Large intestine (tissue), 3 donors: ENCODE data around the gene TBX19. TPM values are rescaled to one million over a fixed set of nuclear protein-coding genes. Genes with fewer than 3 reads are reported as not detected.

Experiments
- DNase-seq, 2 donors: peaks; one replicate each; pipeline versions ENCODE4 v3.0.0 to v3.0.0-alpha.2; 2013
- H3K27ac ChIP-seq: one replicate; pipeline ENCODE4 v1.5.1; 2013; ENCODE audit warnings: low read length
- H3K27me3 ChIP-seq: 2 replicates; pipeline ENCODE4 v1.6.1; 2013; ENCODE audit warnings: low read length; ENCODE audit not compliant: control insufficient read depth, insufficient read depth
- H3K36me3 ChIP-seq: 2 replicates; pipeline ENCODE4 v1.6.1; 2013; ENCODE audit warnings: low read length; ENCODE audit not compliant: control insufficient read depth, insufficient read depth
- H3K4me1 ChIP-seq: one replicate; pipeline ENCODE4 v1.6.1; 2013; ENCODE audit warnings: low read length; ENCODE audit not compliant: control insufficient read depth, insufficient read depth
- H3K4me3 ChIP-seq: one replicate; pipeline ENCODE4 v1.5.1; 2013; ENCODE audit warnings: low read length
- H3K9me3 ChIP-seq: one replicate; pipeline ENCODE4 v1.6.1; 2013; ENCODE audit warnings: mild to moderate bottlenecking, low read depth, low read length, moderate library complexity; ENCODE audit not compliant: control insufficient read depth
- WGBS: methylation state at CpG from one replicate; pipeline ENCODE4 v1.1.5; 2013; ENCODE audit warnings: low lambda C conversion rate; ENCODE audit not compliant: insufficient coverage; 5-methylcytosine and 5-hydroxymethylcytosine counted together
- polyA plus RNA-seq: library from polyadenylated mRNA; unstranded; fragments of 120-200 nt; gene quantifications from one replicate; pipeline ENCODE4 v1.2.1, GENCODE V29; 2013

Gene TBX19
- polyA plus RNA-seq, 1 donor, result 2.3 TPM

DNA sequence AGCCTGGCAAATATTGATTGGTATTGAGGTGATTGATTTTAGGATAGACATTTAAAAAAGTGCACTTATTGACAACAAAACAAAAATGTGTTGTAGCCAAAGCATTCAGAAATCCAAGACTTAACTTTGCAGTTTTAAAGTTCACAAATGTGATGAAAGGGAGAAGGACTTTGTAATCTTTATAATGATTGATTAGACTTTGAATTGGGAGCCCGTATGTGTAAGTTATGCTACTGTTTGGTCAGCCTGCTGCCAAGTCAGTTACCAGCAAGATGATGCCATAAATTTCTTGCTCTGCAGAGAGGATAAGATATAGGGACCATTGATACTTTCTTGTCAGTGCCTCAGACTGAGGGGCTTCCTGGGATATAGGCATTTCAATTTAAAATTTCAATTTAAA is 39.5 kb downstream of the TBX19 start:
- DNase-seq, result peak in 1 of 2 donors; percentile 24
- Histone ChIP-seq H3K27ac (no peak overlapping the region), H3K36me3 (no peaks in the 10 kb centered on the region), H3K4me3 (no peak overlapping the region), H3K9me3 (no peaks in the 10 kb centered on the region), H3K27me3 (no peaks in the 10 kb centered on the region), H3K4me1 (no peaks in the 10 kb centered on the region)
- no CpG with 5 or more reads among the region's 1 CpG for WGBS

DNA sequence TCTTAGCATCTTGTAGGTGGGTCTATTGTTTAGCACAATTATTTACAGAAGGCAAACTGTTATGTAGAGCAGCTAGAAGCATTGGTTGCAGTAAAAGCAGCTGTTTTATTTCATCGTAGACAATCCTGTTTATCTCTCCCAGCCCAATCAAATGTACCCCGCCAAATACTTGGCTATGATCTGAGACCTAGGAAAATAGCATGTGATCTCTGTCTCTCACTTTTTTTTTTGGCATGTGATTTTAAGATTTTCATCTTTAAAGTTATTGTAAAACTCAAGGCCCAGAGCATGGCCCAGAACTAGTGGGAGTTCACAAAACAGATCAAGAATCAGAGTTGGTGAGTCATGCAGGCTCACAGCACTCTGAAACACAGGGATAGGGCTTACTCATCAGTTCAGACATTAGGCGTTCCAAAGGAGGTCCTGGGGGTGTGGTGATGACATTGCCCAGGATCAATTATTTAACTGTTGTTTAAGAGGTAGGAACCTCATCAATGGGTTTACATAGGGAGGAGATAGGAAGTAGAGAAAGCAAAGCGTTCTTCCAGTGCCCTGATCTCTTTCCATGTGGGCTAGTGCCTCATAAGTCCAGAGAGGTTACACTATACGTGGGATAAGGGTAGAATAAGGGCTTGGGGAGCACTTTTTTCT is 40.2 kb downstream of the TBX19 start:
- Histone ChIP-seq H3K27ac (no peak overlapping the region), H3K9me3 (no peaks in the 10 kb centered on the region), H3K4me3 (no peak overlapping the region), H3K4me1 (no peaks in the 10 kb centered on the region), H3K27me3 (no peaks in the 10 kb centered on the region), H3K36me3 (no peaks in the 10 kb centered on the region)
- peak in 1 of 2 donors; percentile 37 for DNase-seq
- 62% methylated on average over 3 of the region's 5 CpGs for WGBS

DNA sequence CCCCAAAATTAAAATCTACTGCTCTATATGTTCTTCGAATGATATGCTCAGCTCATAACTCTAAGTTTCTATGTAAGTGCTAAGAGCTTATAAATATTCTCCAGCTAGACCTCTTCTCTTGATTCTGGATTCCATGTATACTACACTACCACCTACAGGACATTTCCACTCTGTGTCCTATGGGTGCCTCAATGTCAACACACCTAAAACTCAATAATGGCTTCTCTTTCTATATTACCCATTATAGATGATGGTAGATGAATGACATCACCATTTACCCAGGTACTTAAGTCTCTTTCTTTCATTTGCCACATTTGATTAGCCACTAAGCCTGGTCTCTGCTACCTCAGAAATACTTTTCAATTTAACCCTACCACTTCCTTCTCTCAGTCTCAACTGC is 41.3 kb downstream of the TBX19 start:
- Histone ChIP-seq H3K27me3 (no peaks in the 10 kb centered on the region), H3K4me1 (no peaks in the 10 kb centered on the region), H3K36me3 (no peaks in the 10 kb centered on the region), H3K27ac (no peak overlapping the region), H3K9me3 (no peaks in the 10 kb centered on the region), H3K4me3 (no peak overlapping the region)
- no CpG with 5 or more reads among the region's 1 CpG for WGBS
- DNase-seq, result peak in 1 of 2 donors; percentile 41

GRCh38 chr1:168324745-168325425 is 44.2 kb downstream of the TBX19 start:
- H3K36me3 ChIP-seq, result no peaks in the 10 kb centered on the region
- no peak overlapping the region for H3K27ac ChIP-seq
- no peaks in the 10 kb centered on the region for H3K9me3 ChIP-seq
- H3K4me3 ChIP-seq, result no peak overlapping the region
- no peaks in the 10 kb centered on the region for H3K4me1 ChIP-seq
- H3K27me3 ChIP-seq, result no peaks in the 10 kb centered on the region
- WGBS, result no CpG with 5 or more reads among the region's 4 CpGs
- no peak for DNase-seq

DNA sequence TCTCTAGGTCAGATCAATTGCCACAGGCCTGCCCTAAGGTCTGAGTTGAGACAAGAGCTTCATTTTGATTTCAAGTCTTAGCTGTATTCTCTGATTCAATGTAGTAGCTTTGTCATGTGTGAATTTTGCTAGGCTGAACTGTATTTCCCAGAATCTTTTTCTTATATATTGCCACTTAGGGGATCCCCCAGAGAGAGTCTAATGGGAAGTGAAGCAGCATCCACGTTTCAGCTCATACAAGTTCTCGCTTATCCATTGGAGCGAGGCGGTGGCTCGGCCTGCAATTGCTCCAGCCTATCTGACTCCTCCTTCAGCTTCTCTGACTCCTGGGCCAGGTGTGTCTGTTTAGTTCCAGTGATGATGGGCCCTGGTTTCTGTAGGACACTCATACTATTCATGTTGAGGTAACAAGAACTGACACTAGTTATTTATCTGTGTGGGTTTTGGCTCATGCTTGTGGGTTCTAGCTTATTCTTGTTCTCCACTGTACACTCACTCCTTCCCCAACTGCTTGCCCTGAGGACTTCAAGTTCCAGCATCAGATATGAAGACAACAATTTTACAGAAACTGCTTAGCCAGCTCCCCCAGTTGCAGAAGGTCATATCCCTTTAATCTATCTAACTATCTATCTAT is 48.2 kb downstream of the TBX19 start:
- Histone ChIP-seq H3K4me3 (no peak overlapping the region), H3K27ac (no peak overlapping the region), H3K9me3 (no peaks in the 10 kb centered on the region), H3K4me1 (no peaks in the 10 kb centered on the region), H3K27me3 (no peaks in the 10 kb centered on the region), H3K36me3 (no peaks in the 10 kb centered on the region)
- no CpG with 5 or more reads among the region's 5 CpGs for WGBS
- no peak for DNase-seq

GRCh38 chr1:168330285-168330684 is 49.6 kb downstream of the TBX19 start:
- Histone ChIP-seq H3K9me3 (no peaks in the 10 kb centered on the region), H3K36me3 (no peaks in the 10 kb centered on the region), H3K27ac (no peak overlapping the region), H3K27me3 (no peaks in the 10 kb centered on the region), H3K4me3 (no peak overlapping the region), H3K4me1 (no peaks in the 10 kb centered on the region)
- WGBS, result no CpG with 5 or more reads among the region's 3 CpGs
- no peak for DNase-seq

- H3K4me1 ChIP-seq, result no peaks in the 10 kb centered on the region
- no peaks in the 10 kb centered on the region for H3K36me3 ChIP-seq
- no peaks in the 10 kb centered on the region for H3K27me3 ChIP-seq
- no CpG with 5 or more reads among the region's 1 CpG for WGBS
- no peaks in the 10 kb centered on the region for H3K9me3 ChIP-seq
- DNase-seq, result no peak
- H3K4me3 ChIP-seq, result no peak overlapping the region
- H3K27ac ChIP-seq, result no peak overlapping the region
These were observed 50.9 kb downstream of the TBX19 start for GRCh38 chr1:168331569-168331968.

DNA sequence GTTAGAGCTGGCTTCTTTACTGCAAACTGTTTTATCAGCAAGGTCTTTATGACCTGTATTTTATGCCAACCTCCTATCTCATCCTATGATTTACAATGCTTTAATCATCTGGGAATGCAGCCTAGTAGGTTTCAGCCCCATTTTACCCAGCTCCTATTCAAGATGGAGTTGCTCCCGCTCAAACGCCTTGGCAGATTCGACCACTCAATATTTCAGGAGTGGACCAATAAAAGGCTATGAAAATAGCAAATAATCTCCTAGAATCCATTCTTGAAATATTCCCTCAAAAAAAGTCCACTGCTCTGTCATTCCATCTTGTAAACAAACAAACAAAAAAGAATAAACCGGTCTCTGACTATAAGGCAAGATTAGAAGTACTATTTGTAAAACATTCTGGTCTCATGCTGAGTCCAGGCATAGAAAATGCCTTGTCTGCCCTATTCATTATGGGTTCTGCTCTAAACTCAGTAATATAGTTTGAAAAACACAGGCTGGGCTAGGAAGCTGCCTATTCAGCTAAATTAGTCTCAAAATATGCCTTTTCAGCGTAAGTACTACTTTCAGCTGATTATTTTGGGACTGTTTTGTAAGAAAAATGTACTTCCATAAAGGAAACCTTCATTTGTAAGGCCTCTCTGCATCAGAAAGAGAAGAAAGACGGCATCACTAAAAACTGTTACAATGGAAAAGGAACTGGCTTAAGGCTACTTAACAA is 53.0 kb downstream of the TBX19 start:
- WGBS, result no CpG with 5 or more reads among the region's 6 CpGs
- no peak overlapping the region for H3K27ac ChIP-seq
- no peak overlapping the region for H3K4me3 ChIP-seq
- H3K4me1 ChIP-seq, result no peaks in the 10 kb centered on the region
- no peaks in the 10 kb centered on the region for H3K36me3 ChIP-seq
- no peak for DNase-seq
- no peaks in the 10 kb centered on the region for H3K27me3 ChIP-seq
- no peaks in the 10 kb centered on the region for H3K9me3 ChIP-seq

- Histone ChIP-seq H3K27ac (no peak overlapping the region), H3K36me3 (no peaks in the 10 kb centered on the region), H3K9me3 (no peaks in the 10 kb centered on the region), H3K27me3 (no peaks in the 10 kb centered on the region), H3K4me1 (no peaks in the 10 kb centered on the region), H3K4me3 (no peak overlapping the region)
- no peak for DNase-seq
- 89% methylated on average over 1 of the region's 1 CpG for WGBS
These were observed 54.8 kb downstream of the TBX19 start for GRCh38 chr1:168335500-168335899.
